Left ventricle myocardium superior (tissue), 1 donor: ENCODE measurements around the gene CHCHD3. TPM values are rescaled to one million over a fixed set of nuclear protein-coding genes. Genes with fewer than 3 reads are reported as not detected.

Source experiments
- ATAC-seq: fragments of 200-7000 bp; cut with Tn5 transposase; one replicate; pipeline ENCODE4 v1.9.1; 2020; ENCODE audit warnings: mild to moderate bottlenecking, moderate library complexity
- DNase-seq: peaks from one replicate; pipeline ENCODE4 v3.0.0-alpha.2; 2020
- intact Hi-C: fragments of 100-400 bp; cut with micrococcal nuclease; formaldehyde crosslinking; loops from one replicate; pipeline ENCODE4 v1.11.0; 2022
- total RNA-seq: library from RNA; stranded (reverse); fragmentation: NEBNext Ultra II Directional; extraction: Animal tissue kit (Norgen Biotek cat#: 25700); gene quantifications from one replicate; pipeline ENCODE4 v1.2.1, GENCODE V29; 2021
- donor health status: DM: no; HTN: yes; CAD: no; lungs with severe emphysema.

CHCHD3 gene
- total RNA-seq, 1 donor from 2014 or later: 204 TPM

DNA sequence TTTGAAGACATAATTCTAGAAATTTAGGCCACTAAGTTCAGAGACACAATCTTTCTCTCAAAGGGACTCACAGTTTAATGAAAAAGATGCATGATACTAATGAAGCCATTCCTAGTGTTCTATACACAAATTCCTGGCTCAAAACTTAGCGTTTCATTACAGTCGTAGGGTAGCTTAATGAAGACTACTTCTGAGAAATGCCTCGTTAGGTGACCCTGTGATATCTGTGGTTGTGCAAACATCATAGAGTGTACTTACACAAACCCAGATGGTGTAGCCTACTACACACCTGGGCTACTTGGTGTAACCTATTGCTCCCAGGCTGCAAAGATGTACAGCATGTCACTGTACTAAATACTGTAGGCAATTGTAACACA lies 488 bp upstream of the CHCHD3 start:
- intact Hi-C loops: no loop called here
- ATAC-seq (no peak), DNase-seq (no peak)

DNA sequence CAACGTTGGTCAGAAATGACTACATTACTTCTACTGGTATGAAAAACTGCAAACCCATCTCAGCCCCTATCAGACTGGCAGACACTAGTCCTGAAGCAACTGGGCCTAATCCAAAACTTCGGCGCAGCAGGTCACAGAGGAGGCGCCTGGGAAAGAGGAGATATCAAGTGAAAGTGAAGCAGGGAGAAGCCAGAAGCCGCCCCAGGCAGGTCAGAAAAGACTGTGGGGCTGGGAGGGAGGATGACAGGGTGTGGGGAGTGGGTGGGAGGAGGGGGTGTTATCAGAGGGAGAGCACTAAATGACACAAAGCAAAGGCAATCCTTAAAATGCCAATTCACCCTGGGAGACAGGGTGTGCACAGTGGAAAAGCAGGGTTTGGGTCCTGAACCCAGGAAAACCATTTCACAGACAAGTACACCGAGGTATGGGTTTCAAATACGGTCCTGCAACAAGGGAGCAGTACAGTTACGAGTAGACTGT lies 731 bp downstream of the CHCHD3 start:
- intact Hi-C loops: no loop called here
- ATAC-seq (peak; percentile 63), DNase-seq (no peak)

DNA sequence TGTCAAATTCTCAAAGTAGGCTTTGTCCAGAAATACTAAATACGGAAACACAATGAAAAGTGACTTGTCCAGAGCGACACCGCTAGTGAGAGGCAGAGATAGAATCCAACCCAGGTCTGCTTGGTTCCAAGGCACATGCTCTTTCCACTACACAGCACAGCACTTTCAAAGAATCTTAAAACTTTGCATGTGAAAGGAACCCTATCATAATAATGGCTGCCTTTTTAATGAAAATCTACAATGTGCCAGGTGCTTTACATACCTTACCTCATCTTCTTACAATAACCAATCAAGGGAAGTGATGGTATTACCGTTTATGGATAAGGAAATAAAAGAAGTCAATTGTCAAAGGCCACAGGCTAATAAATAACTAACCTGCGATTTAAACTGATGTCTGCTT lies 2.6 kb downstream of the CHCHD3 start:
- intact Hi-C loops: no loop called here
- no peak for DNase-seq
- no peak for ATAC-seq

DNA sequence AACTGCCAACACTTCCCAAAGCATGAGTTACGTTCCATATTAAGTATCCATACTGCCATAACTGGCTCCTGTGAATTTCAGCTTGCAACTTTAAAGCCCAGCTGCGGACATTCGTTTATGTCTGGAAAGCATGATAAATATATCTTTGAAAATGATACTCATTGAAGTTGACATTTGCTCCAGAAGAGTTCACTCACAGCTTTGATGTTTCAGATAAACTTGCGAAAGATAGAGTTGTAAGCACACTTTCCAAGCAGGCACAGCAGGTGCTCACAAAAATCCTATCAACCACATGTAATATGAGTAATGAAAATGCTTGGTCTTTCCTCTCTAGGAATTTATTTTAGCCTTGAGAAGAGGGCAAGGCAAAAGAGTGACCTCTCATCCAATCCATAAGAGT lies 4.5 kb downstream of the CHCHD3 start:
- no peak for ATAC-seq
- DNase-seq: no peak
- intact Hi-C loops: no loop called here

DNA sequence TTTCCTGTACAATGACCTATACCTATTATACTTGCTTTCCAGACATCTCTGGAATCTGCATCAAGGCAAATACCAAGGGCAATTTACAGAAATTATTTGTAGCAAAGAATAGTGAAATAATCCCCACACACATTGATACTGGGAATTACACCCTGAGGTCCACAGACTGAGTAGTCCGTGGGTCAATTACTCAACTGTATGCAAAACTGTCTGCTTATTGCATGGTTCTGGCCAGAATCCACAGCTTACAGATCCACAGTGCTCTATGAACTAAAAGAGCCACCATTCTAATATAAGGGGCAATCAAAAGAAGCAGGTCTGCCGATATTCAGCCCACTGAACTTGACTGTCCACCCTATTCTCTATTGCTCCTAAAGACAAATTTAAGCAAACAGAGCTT lies 5.7 kb downstream of the CHCHD3 start:
- intact Hi-C loops: no loop called here
- no peak for DNase-seq
- no peak for ATAC-seq

DNA sequence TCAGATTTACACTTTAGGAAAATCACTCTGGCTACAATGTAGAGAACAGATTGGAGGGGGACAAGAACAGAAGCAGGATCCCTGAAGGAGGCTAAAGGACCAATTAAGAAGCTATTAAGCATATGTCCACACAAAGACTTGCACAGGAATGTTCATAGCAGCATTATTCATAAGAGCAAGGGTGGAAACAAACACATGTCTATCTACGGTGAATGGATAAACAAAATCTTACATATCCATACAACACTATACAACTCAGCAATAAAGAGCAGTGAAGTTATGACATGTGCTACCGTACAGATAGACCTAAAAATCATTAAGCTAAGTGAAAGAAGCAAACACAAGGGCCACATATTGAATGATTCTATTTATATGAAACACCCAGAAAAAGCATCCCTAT lies 10.4 kb downstream of the CHCHD3 start:
- DNase-seq (no peak), ATAC-seq (no peak)
- intact Hi-C loops: no loop called here

DNA sequence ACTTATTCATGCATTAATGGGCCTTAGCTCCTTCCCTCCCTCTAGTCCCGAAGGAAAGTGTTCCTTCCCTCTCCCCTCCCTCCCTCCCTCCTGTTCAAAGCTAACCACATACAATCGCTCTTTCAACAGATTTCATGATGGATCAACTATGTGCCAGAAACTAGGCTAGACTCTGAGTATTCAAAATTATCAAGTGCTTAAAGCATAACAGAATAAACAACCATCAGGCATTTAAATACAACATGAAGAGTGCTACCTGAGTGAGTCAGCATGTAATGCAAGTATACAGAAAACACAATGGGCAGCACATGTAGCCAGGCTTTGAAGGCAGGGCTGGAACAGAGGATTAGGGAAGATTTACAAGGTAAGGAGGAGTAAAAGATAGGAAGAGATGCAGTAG lies 11.3 kb downstream of the CHCHD3 start:
- DNase-seq (no peak), ATAC-seq (no peak)
- intact Hi-C loops: no loop called here

DNA sequence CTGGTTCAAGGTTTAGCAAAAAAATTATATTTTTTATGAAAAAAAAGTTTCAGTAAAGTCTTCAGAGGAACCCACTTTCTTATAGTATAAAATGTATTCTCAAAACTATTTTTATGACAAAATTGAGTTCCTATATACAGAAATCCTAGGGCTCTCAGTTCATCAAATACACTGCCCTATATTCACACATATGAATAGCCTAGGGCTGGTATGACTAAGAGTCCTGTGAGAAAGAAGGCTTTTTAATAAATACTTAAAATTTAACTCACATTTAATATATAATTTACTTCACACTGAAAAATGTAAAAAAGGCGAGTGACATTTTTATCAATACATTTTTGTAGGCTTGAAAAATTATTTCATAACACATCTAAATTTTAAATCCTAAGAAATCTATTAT lies 16.6 kb downstream of the CHCHD3 start:
- ATAC-seq (no peak), DNase-seq (no peak)
- intact Hi-C loops: no loop called here

DNA sequence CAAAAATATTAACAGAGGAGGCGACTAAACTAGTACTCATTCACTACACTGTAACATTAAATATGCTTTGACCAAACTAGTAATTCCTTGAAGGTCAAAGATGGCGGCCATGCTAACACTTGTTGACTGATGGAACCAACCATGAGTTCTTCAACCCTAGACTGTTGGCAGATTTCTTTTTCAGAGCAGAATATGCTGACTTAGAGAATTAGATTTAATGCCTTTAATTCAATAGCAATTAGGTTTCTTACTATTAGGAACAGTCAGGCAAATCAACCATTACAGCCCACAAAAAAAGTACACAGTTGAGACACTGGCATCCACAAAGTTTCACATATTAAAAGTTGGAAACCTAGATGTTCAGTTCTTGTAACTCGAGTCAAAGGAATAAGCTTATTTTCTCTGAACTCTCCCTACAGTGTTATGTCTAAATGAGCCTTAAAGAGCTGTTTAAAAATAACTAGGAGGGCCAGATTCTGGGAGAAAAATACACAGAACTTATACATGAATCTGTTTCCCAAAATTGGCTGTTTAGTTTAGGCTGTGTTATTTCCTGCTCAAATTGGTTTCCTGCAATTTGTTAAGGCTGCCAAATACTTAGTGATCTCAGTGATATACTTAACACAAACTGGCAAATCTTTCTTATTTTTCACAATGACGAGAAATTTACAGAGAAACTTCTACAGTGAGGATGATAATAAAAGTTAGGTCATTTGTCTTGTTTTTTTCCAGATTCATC lies 17.6 kb downstream of the CHCHD3 start:
- no peak for DNase-seq
- intact Hi-C loops: no loop called here
- no peak for ATAC-seq

DNA sequence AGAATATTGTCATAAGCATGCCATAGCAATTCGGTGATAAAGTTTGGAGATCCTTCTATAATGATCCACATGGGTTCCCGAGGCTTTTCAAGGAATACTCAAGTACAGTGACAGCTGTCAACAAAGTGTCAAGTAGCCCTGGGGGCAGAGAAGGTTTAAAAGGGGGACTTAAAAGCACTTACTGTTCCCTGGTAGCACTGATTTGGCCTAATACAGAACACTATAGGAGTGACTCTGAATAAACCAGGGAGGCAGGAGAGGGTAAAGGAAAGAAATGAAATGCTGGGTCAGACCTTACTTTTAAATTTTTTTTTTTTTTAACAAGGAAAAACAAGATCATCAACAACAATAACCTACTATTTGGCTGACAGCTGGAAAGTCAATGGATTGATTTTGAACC lies 20.1 kb downstream of the CHCHD3 start:
- DNase-seq (no peak), ATAC-seq (peak; percentile 71)
- intact Hi-C loops: no loop called here

DNA sequence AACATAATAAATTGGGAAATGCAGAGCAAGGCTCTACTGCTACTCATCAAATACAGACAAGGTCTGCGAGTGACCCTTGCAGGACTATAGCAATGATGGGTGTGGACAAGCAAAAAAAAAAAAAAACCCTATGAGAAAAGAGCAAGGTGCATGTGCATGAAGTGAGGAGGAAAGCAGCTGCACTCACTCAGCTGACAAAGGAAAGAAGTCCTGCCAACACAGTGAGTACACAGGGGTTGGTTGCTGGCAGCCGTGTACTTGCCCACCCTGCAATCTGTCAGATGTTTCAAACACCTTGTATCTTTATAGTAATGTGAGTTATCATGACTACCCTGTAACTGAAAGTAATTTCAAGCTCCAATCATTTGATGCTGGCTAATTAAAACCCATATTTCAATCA lies 20.5 kb downstream of the CHCHD3 start:
- intact Hi-C loops: no loop called here
- ATAC-seq (peak; percentile 89), DNase-seq (peak; percentile 40)

DNA sequence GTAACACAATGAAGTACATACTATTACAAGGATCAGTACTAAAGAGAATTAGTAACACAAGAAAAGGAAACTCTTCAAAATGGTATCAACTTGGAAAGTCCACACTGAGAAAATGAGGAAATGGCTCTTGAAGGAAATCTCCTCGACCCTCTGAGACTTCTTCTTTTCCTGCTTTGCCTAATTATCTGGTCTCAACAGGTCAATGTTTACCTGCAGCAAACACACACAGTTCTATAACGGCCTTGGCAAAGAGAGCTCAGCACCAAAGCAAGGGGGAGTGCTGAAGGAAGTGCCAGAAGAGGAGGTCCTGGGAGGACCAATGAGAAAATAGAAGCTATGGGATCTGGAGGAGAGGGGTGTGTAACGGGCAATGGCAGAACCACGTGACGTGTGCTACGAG lies 21.9 kb downstream of the CHCHD3 start:
- ATAC-seq (no peak), DNase-seq (no peak)
- intact Hi-C loops: no loop called here

DNA sequence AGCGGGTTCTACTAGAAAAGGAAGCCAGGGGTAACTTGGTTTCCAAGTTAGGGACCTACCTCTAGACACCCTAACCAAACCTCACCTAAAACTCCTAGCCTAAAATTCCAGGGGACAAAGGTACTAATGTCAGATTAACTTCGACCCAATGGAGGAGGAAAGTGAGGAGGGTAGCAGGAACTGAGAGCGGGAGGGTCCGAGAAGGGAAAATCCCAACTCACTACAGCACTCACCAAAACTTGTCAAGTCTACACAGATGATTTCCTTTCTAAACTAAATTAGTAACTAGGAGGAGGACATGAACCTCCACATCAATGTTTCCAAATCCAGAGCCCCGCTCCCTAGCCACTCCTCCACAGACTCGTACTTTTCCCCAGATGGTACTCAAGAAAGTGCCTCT lies 22.6 kb downstream of the CHCHD3 start:
- ATAC-seq: no peak
- intact Hi-C loops: no loop called here
- no peak for DNase-seq

DNA sequence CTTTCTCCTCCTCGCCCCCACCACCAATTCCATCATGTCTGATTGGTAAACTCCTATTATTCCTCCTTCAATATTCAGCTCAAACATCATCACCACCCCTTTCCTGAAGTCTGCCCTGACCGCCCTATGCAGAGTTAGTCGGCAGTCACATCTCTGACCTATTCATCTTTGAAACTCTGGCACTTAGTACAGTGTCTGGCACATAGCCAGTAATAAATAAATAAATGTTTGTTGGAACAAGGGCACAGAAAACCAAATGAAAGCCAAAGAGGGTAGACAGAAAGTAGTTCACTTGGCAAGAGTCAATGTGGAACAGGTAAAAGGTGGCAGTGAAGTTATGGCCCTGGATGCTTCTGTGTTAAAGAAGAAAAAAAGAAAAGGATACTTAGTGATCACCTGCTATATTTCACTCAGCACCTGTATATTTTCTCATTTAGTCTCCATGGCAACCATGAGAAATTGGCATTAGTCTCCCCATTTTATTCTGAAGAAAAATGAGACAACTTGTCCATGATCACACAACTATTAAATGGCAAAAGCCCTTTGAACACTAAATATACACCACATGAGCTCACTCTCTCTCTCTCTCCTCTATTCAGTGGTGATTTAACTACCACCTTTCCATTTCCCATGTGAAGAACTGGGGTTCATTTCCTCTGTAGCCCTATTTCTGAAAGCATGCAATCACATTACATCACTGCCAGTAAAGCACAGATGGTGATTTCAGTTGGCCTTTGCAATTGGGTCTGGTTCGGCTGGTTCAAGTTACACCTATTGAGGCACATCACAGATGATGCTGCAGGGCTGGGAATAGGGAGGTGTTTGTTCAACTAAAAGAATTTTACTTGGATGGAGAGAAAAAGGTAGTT lies 25.3 kb downstream of the CHCHD3 start:
- ATAC-seq: no peak
- intact Hi-C loops: no loop called here
- DNase-seq: no peak

DNA sequence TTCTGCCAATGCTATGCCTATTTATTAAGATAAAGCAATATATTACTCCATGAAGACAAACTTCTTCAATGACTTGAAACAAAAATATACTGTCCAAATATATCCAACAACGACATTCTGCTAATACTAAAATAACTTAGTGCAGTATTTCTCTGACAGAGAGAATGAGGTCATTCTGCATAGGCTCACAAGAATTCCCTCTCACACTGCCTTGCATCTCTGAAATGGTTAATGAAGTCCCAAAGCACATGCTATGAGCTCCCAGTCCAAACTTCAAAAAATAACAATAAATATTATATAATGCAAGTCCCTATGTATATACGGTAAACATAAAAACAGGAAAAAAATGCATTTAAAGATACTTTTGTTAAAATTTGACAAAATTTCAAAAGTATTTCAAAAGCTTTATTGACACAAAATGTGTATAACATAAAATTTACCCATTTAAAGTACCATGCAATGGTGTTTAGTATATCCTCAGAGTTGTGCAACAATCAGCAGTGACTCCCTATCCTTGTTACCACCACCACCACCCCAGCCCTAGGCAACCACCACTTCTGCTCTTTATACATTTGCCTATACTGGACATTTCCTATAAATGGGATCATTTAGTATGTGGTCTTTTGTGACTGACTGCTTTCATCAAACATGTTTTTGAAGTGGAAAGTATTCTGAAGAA lies 27.6 kb downstream of the CHCHD3 start:
- intact Hi-C loops: no loop called here
- no peak for DNase-seq
- no peak for ATAC-seq

DNA sequence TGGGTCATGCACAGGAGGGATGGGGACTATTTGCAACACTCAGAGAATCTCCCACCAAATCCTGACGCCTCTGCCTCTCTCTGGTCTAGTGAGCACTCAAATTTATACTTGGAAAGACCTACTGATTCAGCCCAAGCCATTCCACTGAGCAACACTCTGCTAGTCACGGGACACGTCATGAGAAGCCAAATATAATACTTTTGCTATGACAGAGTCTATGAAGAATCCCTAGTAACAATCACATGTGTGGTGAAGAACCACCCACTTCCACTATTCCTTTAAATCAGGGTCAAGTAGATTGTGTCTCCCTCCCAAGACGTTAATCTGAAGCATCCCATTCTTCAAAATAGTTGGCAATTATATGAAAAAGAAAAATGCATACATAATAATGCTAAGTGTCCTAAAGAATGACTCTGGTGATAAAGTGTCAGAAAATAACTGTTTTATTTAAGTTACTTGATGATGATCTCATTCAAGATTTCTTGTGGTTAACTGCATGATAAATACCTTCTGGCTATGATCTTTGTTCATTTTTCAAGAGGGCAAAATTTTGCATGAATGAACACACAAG lies 28.5 kb downstream of the CHCHD3 start:
- no peak for DNase-seq
- intact Hi-C loops: no loop called here
- ATAC-seq: peak; percentile 86

DNA sequence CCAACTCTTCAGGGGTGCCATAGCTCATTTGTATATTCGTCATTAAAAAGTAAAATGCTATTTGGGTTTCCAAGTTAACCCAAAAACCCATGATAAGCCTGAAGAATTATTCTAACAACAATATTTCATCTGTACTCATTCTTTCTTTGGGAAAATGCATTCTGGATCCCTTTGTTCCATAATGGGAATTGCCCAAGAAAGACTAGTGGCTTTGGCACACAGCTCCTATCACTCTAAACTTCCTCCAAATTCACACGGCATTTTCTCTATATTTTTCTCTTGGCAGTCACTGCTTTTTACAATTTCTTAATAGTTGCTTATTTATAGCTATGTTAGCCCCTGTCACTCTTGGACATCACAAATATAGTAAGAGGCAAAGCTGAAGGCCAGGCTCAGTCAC lies 29.1 kb downstream of the CHCHD3 start:
- ATAC-seq: no peak

DNA sequence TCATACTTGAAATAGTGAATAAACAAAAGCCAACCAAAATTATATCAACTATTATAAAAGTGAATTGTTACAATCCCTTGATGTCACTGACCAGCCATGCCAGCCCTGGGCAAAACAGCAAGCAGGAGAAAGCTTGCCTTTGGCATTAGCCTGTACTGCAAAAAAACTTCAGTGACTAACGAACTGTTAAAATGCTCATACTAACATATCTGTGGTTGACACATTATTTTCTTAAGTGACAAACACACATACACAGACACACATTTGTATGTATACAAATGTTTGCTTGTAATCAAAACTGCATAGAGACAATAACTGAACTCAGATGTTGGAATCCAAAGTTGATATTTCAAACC lies 29.5 kb downstream of the CHCHD3 start:
- ATAC-seq: no peak
- DNase-seq: no peak
- intact Hi-C loops: no loop called here

More for the DNA sequence above, 29.1 kb downstream of the CHCHD3 start:
- intact Hi-C loops: no loop called here
- no peak for DNase-seq

DNA sequence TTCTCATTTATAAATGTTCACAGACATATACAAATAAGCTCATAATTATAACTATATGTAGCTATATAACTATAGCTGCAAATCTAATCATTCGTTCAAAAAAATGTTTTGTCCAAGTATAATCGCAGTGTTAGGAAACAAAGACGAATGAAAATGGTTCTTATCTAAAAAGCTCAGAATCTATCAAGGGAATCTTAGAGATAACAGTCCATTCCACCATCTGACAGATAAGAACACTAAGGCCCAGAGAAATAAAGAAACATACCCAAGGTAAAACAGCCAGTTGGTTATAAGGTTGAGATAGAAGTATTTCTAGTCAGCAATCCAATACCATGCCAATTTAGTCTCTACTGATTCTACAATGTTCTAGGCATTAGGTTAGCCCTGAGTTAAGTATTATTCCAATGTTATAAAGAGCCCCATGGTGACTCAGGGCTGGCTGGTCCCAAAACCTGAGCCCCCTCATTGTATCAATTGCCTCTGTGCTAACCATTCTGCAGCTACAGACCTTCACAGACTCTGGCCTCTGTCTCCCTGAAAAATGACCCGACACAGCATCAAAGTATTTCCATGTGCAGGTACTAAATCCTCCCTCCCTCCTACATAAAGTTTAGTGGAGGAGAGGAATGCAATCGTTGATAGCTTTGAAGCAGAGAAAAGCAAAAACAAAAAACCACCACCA lies 30.0 kb downstream of the CHCHD3 start:
- no peak for DNase-seq
- intact Hi-C loops: no loop called here
- no peak for ATAC-seq
